GM18502 (cell line): Measurements from ENCODE around the gene RIPOR1.

Experiments
- ATAC-seq: cut with Tn5 transposase; IDR thresholded peaks from one replicate; pipeline ENCODE4 v1.9.1; 2021; ENCODE audit warnings: mild to moderate bottlenecking; ENCODE audit not compliant: unreplicated experiment, poor library complexity

Gene RIPOR1

DNA sequence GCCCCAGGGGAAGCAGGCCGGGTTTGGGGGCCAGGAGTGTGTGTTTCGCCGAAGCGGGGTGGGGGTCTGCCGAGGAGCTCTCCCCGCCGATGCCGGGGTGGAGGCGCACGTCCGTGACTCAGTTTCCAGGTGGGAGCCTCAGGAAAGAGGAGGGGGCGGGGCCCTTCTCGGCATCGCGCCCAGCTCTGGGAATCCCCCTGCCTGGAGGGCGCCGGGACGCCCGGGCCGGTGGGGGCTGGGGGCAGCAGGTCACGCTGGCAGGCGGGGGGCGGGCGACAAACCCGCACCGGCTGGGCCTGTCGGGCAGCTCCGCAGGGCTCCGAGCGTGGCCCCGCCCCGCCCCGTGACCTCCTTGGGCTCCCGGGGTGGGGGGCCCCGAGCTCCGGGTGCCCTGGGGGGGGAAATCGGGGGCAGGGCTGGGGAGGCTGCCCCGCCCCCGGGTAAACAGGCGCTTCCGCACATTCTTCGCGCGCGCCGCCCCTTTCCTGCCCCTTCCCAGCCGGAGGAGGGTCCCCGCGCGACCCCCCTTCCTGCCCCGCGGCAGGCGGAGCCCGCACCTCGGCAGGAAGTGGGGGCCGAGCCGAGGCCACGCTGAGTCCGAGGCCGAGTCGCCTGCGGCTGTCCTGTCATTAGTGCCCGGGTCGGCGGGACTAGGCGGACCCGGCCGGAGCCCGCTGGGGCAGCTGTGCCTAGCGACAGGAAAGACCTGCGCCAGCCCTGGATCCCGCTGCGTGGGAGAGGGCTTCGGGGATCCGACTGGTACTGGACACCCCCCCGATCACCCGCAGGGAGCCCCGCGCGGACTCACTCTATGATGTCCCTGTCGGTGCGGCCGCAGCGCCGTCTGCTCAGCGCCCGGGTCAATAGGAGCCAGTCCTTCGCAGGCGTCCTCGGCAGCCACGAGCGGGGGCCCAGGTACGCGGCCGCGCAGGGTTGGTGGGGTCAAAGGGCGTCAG, 9.3 kb downstream of the RIPOR1 start:
- no peak for ATAC-seq

GRCh38 chr16:67538666-67539101, 10.1 kb downstream of the RIPOR1 start:
- ATAC-seq, result no peak

- no peak for ATAC-seq
Measured at GRCh38 chr16:67539271-67539670, 10.6 kb downstream of the RIPOR1 start.

DNA sequence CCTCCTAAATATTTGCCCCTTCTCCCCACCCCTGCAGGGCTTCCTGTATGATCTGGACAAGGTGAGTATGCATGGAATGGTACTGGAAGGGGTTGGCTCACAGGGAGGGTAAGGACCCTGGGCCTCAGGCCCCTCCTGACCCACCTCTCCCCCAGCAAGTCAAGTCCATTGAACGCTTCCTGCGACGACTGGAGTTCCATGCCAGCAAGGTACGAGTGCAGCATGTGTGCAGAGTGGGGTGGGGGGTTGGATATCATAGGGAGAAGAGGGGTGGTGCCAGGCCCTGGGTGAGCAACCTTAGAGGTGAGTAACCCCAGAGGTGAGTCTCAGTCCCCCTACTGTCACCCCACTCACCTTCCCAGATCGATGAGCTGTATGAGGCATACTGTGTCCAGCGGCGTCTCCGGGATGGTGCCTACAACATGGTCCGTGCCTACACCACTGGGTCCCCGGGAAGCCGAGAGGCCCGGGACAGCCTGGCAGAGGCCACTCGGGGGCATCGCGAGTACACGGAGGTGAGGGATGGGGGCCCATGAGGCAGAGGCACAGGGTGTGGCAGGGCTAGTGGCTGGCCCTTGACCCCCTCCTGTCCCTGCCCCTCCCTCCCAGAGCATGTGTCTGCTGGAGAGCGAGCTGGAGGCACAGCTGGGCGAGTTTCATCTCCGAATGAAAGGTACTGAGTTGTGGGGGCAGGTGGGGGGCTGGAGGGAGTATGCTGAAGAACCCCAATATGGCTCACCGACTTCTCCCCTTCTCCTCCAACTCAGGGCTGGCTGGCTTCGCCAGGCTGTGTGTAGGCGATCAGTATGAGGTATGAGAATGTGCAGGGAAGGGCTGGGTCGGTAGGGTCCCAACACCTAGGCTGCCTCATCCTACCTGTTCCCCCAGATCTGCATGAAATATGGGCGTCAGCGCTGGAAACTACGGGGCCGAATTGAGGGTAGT, 11.3 kb downstream of the RIPOR1 start:
- ATAC-seq, result no peak

DNA sequence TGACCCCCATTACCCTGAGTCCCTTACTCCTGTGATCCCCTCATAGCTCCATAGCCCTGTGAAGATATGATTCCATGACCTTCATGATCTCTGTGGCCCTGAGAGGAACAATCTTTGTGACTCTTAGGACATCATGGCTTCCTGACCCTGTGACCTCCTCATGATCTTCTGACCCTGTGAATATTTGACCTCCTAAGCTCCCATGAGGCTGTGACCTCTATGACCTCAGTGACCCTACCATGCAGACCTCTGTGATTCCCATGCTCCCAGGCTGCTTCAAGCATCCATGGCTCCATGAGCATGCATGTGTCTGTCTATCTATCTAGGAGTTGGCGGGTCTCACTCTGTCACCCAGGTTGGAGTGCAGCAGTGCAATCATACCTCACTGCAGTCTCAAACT, 12.1 kb downstream of the RIPOR1 start:
- ATAC-seq, result no peak

DNA sequence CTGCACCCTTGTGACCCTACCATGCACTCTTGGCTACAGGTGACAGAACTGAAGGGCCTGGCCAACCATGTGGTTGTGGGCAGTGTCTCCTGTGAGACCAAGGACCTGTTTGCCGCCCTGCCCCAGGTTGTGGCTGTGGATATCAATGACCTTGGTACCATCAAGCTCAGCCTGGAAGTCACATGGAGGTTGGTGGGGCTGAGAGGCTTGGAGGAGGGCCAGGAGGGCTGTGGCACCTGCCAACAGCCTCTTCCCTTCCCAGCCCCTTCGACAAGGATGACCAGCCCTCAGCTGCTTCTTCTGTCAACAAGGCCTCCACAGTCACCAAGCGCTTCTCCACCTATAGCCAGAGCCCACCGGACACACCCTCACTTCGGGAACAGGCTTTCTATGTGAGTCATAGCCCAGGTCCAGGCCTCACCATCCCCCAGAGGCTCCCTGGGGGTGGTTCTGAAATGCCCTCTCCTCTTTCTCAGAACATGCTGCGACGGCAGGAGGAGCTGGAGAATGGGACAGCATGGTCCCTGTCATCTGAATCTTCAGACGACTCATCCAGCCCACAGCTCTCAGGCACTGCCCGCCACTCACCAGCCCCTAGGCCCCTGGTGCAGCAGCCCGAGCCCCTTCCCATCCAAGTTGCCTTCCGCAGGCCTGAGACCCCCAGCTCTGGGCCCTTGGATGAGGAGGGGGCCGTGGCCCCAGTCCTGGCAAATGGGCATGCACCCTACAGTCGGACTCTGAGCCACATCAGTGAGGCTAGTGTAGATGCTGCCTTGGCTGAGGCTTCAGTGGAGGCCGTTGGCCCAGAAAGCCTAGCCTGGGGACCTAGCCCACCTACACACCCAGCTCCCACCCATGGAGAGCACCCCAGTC, 13.0 kb downstream of the RIPOR1 start:
- no peak for ATAC-seq

- peak; percentile 63 for ATAC-seq
Measured at GRCh38 chr16:67542464-67542863, 13.8 kb downstream of the RIPOR1 start.

DNA sequence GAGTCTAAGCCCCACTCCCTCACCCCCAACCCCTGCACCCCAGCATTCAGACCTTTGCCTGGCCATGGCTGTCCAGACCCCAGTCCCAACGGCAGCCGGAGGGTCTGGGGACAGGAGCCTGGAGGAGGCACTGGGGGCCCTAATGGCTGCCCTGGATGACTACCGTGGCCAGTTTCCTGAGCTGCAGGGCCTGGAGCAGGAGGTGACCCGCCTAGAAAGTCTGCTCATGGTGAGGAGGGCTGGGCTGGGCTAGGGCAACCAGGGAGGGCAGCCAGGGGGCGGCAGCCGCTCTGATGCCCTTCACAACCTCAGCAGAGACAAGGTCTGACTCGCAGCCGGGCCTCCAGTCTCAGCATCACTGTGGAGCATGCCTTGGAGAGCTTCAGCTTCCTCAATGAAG, 14.4 kb downstream of the RIPOR1 start:
- no peak for ATAC-seq

GRCh38 chr16:67543582-67543981, 15.0 kb downstream of the RIPOR1 start:
- ATAC-seq, result no peak

GRCh38 chr16:67544329-67544841, 15.8 kb downstream of the RIPOR1 start:
- ATAC-seq, result no peak

DNA sequence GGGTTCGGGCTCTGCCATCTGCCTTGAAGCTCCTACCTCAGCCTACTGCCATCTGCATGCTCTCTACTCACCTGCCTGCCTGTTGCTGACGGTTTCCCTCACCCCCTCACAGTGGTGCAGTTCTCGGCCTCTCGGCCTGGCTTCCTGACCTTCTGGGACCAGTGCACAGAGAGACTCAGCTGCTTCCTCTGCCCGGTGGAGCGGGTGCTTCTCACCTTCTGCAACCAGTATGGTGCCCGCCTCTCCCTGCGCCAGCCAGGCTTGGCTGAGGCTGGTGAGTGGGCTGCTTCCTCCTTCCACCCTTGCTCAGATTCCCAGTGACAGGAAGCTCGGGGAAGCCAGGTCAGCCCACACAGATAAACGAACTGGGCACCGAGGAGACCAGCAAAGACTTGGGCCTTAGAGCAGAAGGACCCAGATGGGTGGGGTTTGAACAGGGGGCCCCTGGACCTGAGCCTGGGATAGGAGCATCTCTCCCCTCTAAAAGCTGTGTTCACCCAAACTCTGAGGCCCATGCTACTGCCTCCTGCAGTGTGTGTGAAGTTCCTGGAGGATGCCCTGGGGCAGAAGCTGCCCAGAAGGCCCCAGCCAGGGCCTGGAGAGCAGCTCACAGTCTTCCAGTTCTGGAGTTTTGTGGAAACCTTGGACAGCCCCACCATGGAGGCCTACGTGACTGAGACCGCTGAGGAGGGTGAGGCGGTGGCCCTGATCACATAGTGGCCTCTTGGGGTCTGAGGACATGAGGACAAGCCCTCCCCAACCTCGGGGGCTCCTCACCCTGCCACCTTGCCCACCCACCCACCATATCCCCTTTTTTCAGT, 16.4 kb downstream of the RIPOR1 start:
- ATAC-seq, result no peak

- no peak for ATAC-seq
Measured at GRCh38 chr16:67545665-67546024, 17.0 kb downstream of the RIPOR1 start.

- no peak for ATAC-seq
Measured at GRCh38 chr16:67546091-67546501, 17.5 kb downstream of the RIPOR1 start.

DNA sequence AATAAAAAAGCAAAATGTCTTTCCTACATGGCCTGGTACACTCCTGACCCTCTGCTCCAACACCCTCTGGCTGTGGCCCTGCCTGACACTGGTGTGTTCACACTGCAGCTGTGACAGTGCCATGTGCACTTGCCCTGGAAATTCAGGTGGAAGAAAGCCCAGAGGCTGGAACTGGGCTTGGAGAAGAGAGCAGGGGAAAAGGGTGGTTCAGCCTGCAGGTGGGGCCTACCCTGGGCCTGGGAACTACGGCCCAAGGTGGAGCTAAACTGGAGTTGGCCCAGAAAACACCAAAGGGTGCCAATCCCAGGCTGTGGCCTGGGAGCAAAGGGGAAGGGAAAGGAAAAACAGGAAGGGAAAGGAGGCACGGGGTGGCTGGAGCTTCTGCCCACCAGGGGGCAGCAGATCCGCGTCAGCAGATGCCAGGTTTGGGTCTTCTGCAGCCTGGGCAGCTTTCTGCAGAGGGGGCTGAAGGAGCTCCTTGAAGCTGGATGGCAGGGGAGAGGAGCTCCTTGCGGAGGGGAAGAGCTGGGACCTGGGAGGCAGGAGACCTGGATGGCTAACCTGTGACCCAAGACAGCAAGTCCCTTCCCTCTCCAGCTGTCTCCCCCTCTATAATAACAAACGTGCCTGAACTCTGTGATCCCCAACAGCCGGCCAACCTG, 18.3 kb downstream of the RIPOR1 start:
- peak; percentile 33 for ATAC-seq

- peak; percentile 35 for ATAC-seq
Measured at GRCh38 chr16:67547423-67548264, 19.0 kb downstream of the RIPOR1 start.

GRCh38 chr16:67548265-67549126, 19.9 kb downstream of the RIPOR1 start:
- peak; percentile 25 for ATAC-seq

DNA sequence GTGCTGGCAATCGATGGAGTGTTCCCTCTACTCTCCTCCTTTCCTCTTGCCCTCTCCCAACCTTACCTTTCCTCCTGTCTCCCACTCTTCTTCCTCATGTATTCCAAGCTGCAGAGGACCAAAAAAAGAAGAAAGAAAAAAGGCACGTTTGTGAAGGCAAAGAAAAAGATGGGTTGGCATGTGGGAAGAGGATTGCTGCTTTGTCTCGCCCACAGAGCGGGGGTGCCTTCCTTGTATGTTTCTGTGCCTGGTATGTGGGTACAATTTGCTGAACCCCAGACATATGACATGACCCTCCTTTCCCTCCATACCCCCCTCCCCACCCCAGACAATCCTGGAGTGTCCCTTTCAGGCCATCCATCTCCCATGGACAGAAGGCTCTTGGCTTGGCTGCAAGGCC, 20.6 kb downstream of the RIPOR1 start:
- ATAC-seq, result no peak
